ENCODE results near the gene KIF27.
A peak's percentile ranks its signal among the peaks of the same experiment; 100 is the strongest.
"Not testable (repeated sequence)": the region's sequence is repeated elsewhere in the genome, so short reads cannot be mapped to it uniquely, and the experiment has no call there.

The KIF27 gene, protein sequence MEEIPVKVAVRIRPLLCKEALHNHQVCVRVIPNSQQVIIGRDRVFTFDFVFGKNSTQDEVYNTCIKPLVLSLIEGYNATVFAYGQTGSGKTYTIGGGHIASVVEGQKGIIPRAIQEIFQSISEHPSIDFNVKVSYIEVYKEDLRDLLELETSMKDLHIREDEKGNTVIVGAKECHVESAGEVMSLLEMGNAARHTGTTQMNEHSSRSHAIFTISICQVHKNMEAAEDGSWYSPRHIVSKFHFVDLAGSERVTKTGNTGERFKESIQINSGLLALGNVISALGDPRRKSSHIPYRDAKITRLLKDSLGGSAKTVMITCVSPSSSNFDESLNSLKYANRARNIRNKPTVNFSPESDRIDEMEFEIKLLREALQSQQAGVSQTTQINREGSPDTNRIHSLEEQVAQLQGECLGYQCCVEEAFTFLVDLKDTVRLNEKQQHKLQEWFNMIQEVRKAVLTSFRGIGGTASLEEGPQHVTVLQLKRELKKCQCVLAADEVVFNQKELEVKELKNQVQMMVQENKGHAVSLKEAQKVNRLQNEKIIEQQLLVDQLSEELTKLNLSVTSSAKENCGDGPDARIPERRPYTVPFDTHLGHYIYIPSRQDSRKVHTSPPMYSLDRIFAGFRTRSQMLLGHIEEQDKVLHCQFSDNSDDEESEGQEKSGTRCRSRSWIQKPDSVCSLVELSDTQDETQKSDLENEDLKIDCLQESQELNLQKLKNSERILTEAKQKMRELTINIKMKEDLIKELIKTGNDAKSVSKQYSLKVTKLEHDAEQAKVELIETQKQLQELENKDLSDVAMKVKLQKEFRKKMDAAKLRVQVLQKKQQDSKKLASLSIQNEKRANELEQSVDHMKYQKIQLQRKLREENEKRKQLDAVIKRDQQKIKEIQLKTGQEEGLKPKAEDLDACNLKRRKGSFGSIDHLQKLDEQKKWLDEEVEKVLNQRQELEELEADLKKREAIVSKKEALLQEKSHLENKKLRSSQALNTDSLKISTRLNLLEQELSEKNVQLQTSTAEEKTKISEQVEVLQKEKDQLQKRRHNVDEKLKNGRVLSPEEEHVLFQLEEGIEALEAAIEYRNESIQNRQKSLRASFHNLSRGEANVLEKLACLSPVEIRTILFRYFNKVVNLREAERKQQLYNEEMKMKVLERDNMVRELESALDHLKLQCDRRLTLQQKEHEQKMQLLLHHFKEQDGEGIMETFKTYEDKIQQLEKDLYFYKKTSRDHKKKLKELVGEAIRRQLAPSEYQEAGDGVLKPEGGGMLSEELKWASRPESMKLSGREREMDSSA (N-terminal part only)

DNA sequence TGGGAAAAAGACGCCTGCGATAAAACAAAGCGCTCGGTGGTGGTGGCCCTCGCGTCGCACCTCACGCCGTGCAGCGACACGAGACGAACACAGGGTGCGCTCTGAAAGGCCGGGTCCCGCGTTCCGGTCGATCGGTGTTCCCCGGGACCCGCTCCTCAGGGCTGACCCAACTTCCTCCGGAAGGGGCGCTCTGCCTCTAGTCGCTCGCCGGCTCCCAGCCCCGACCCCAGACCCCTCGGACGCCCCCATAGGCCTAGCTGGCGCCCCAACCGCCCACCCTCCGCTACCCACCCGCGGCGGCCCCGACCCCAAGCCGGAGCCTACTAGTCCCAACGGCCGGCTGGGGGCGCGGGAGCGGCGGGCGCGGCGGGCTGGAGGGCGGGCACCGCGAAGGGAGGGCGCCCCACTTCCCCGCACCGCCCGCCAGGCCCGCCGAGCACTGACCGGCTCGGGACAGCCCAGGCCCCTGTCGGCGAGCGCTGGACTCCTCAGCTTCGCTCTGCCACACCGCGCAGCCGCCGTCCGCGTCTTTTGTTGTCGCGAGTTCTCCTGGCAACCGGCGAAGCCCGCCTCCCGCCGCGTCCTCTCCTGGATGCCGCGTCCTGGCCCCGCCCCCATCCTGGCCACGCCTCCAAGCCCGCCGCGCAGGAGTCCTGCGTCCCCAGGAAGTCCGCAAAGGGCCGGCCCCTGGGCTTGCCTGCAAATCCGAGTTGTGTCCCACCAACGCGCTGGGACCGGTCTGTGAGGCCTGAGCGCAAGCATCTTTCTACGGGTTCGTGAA, at the start of gene KIF27:
Gene KIF27, minus strand, starts transcription at position 506 of the 781 bp plus-strand sequence. CDS start 5,841 bp downstream, outside the sequence.
- peak; percentile 88 for DNase-seq (ENCODE audit: low read depth)

DNA sequence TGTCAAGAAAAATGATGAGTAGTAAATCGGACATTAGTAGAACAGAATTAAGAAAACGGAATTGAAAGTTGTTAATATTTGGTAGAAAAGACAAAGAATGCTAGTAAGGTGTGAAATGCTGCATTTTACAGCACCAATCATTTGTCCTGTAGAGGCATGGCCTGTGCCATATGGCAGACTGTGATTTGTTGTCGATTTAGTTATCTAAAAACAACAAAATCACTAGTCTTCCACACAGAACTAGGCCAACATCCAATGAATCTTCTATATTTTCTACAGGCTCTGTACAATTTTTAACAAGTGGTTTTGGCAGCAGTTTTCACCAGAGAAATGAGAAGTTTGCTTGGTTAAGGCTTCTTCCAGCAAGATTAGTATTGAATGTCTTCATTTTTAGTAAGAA, 48.4 kb upstream of the KIF27 start:
- DNase-seq (ENCODE audit: low read depth): no peak

GRCh38 chr9:83967073-83967472, 45.8 kb upstream of the KIF27 start:
- DNase-seq (ENCODE audit: low read depth): no peak

DNA sequence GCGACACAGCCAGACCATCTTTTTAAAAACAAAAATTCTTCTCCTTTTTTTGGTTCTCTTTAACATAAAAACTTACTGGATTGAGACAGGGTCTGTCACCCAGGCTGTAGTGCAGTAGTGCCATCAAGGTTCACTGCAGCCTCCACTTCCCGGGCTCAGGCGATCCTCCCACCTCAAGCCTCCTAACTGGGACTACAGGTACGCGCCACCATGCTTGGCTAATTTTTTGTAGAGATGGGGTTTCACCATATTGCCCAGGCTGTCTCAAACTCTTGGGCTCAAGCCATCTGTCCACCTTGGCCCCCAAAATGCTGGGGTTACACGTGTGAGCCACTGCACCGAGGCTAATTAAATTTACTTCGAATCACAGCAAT, 45.0 kb upstream of the KIF27 start:
- no peak for DNase-seq (ENCODE audit: low read depth)

DNA sequence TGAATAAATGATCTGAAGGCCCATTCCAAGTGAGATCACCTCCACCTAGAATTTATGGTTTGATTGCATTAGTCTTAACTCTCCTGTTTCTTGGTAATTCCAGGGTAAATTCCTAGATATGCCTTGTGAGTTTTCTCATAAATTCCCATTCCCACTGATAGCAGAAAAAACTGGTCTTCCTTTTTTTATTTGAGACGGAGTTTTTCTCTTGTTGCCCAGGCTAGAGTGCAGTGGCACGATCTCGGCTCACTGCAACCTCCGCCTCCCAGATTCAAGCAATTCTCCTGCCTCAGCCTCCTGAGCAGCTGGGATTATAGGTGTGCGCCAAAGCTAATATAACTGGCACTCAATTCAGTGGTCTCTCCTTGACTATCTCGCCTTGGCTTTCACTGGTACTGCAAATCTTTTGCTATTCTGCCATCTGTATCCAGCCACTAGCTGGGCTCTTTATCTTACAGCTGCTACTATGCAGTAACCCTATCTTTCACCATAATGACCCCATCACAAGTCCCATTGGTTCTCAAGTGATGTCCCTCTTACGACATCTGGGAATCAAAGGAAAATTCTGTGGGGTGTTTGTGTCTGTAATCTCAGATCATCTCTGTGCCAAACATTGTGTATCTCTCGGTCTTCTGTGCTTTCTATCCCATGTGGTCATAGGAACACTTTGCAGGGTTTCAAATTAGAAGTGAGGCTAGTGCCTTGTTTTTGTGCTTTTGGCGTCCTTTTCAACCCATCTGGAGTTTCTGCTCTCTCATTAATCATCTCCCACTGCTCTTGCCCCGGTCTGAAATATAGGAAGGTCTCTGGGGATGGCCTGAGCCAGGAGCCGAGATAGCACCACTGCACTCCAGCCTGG, 44.3 kb upstream of the KIF27 start:
- DNase-seq (ENCODE audit: low read depth): no peak

GRCh38 chr9:83964973-83965349, 43.7 kb upstream of the KIF27 start:
- no peak for DNase-seq (ENCODE audit: low read depth)

DNA sequence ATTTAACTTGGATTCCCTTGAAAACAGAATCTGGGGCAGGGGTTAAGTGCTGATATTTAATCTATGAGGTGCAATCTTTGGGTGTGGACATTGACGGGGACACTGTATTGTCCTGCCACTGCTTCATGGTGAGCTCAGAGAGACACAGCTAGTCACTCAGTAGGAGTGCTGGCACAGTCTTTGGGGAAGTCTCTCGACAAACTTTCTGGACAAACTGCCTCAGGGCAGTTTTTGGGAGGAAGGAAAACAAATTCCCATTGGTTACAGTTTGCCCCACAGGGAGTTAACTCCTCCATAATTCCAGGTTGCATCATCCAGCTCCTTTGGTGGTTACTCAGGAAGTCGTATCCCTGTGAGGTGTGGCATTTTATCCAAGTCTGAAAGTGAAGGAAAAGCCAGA, 40.9 kb upstream of the KIF27 start:
- no peak for DNase-seq (ENCODE audit: low read depth)

- no peak for DNase-seq (ENCODE audit: low read depth)
Observed at GRCh38 chr9:83960991-83961390, 39.8 kb upstream of the KIF27 start.

DNA sequence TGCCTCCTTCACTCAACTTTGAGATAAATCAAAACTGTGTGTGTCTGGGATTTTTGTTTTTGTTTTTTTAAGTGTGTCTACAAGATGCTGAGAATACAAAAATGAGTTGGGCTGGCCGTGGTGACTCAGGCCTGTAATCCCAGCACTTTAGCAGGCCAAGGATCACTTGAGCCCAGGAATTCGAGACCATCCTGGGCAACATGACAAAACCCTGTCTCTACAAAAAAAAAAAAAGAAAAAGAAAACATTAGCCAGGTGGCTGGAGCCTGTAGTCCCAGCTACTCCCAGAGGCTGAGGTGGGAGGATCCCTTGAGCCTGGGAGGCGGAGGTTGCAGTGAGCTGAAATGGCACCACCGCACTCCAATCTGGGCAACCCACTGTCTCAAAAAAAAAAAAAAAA, 37.8 kb upstream of the KIF27 start:
- no peak for DNase-seq (ENCODE audit: low read depth)

DNA sequence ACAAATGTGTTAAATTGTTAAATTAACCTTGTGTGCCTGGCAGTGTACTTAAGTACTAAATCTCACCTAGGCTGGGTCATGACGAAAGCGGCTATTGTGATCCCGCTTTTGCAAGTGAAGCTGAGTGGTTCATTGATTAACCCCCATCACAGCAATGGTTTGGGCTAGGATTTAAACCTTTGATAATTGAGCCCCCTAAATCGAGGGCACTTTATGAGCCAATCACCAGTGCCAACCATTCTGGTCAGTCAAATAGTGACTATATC, 35.9 kb upstream of the KIF27 start:
- no peak for DNase-seq (ENCODE audit: low read depth)

GRCh38 chr9:83956436-83957247, 35.4 kb upstream of the KIF27 start:
- peak; percentile 47 for DNase-seq (ENCODE audit: low read depth)

- DNase-seq (ENCODE audit: low read depth): no peak
Observed at GRCh38 chr9:83956086-83956435, 34.8 kb upstream of the KIF27 start.

- not testable (repeated sequence) for DNase-seq (ENCODE audit: low read depth)
Observed at GRCh38 chr9:83948096-83948495, 26.9 kb upstream of the KIF27 start.

GRCh38 chr9:83940590-83941303, 19.5 kb upstream of the KIF27 start:
- no peak for DNase-seq (ENCODE audit: low read depth)

GRCh38 chr9:83937861-83938455, 16.7 kb upstream of the KIF27 start:
- no peak for DNase-seq (ENCODE audit: low read depth)

- no peak for DNase-seq (ENCODE audit: low read depth)
Observed at GRCh38 chr9:83936523-83936922, 15.3 kb upstream of the KIF27 start.

DNA sequence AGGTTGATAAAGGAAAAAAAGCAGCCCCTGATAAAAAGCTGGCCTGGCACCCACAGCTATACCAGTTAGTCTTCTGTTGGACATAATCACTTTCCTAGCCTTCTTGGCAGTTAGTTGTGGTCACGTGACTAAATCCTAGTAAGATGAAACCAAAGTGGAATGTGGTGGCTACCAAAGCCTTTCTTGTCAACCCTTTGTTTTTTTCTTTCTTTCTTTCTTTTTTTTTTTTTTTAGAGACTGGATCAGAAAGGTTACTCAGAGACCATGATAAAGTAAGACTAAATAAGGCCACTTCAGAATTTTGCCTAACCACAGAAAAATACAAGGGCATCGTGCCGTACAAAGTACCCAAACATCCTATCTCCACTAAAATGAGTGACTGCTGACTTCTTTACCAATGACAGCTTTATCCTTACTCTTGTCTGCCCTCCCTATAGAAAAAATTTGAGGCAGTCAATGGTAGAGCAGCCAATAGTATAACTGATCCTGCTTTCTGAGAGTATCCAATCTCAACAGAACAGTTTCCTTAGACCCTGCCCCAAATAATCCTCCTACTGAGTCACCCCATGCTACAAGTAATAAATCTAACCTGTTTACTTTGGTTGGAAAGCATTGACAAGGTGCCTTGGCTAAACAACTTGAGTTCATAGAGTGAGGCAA, 14.2 kb upstream of the KIF27 start:
- no peak for DNase-seq (ENCODE audit: low read depth)

GRCh38 chr9:83934569-83935275, 13.5 kb upstream of the KIF27 start:
- no peak for DNase-seq (ENCODE audit: low read depth)
